Esophagus squamous epithelium (tissue), 4 donors: Measurements from ENCODE around the gene SOWAHC.

ENCODE experiments used
- CTCF ChIP-seq, 6 experiments: fragments of 450-650 bp in 4 of 6; fragments of 200-600 bp in 2 of 6; sonication (generic) in 2 of 6; IDR thresholded peaks; one replicate each; pipeline ENCODE4 v1.5.1; 2016 to 2019; ENCODE audit warnings: antibody characterized with exemption in 6 of 6, mild to moderate bottlenecking in 4 of 6, moderate library complexity in 4 of 6
- POLR2A ChIP-seq, 4 donors: fragments of 450-650 bp; IDR thresholded peaks; one replicate each; pipeline ENCODE4 v1.6.1; 2017; ENCODE audit warnings: antibody characterized with exemption in 4 of 4, mild to moderate bottlenecking in 4 of 4, moderate library complexity in 3 of 4

- TF ChIP-seq CTCF (IDR thresholded peaks at IDR 0.05) (no peak), POLR2A (IDR thresholded peaks at IDR 0.05) (no peak)
Observed at GRCh38 chr2:109654326-109655050, 40.3 kb downstream of the SOWAHC start.
